Hematopoietic multipotent progenitor cell treated with erythropoietin and hydrocortisone succinate and interleukin-3 and kit ligand, for 6 days (in vitro differentiated cells): Measurements from ENCODE around the gene SLC17A5.
"Not testable (repeated sequence)": the region's sequence is repeated elsewhere in the genome, so short reads cannot be mapped to it uniquely, and the experiment has no call there.

Source experiments
- DNase-seq: peaks from one replicate; pipeline ENCODE4 v3.0.0-alpha.2; 2015

Gene SLC17A5

GRCh38 chr6:73613806-73614536 lies 39.8 kb downstream of the SLC17A5 start:
- no peak for DNase-seq

DNA sequence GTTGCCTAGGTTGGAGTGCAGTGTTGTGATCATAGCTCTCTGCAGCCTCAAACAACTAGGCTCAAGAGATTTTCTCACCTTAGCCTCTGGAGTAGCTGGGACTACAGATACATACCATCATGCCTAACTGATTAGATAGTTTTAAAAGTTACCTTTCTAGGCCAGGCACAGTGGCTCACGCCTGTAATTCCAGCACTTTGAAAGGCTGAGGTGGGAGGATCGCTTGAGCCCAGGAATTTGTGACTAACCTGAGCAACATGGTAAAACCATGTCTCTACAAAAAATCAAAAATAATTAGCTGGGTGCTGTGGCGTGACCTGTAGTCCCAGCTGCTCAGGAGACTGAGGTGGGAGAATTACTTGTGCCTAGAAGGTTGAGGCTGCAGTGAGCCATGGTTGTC lies 41.2 kb downstream of the SLC17A5 start:
- no peak for DNase-seq

DNA sequence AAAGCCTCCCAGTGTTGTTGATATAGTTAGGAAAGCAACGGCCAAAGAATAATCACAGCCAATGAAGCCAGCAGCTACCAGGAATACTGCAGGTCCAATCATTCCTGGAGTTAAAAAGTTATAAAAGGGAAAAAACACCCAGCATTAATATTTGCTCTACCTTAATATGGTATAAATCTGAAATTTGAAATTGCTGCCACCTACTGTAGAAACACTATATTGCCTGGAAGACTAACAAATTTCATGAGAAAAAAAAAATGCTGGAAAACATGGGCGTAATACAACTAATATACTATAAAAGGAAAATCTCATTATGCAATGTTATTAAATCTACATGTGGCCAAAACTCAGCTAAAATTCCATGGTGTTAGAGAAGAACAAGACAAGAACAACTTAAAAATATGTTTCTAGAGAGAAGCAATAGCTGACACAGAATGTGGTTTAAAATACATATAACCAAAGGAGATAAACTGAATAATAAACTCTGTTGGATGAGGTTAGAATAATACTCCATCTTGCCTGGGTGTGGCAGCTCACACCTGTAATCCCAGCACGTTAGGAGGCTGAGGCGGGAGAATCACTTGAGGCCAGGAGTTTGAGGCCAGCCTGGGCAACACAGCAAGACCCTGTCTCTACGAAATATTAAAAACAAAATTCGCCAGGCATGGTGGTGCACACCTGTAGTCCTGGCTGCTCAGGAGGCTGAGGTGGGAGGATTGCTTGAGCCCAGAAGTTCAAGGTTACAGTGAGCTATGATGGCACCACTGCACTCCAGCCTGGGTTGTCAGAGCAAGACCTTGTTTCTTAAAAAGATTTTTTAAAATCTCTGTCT lies 43.1 kb downstream of the SLC17A5 start:
- DNase-seq, result peak; percentile 80

DNA sequence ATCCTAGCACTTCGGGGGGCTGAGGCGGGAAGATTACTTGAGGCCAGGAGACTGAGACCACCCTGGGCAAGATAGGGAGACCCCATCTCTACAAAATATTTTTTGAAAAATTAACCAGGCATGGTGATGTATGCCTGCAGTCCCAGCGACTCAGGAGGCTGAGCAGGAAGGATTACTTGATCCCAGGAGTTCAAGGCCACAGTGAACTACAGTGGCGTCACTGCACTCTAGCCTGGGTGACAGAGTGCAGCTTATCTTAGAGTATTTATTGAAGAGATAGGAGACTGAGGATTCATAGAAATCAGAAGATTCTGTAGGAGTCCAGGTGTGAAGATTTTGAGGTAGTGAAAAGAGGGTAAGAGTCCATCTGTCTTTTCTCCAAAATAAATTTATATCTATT lies 45.0 kb downstream of the SLC17A5 start:
- no peak for DNase-seq

DNA sequence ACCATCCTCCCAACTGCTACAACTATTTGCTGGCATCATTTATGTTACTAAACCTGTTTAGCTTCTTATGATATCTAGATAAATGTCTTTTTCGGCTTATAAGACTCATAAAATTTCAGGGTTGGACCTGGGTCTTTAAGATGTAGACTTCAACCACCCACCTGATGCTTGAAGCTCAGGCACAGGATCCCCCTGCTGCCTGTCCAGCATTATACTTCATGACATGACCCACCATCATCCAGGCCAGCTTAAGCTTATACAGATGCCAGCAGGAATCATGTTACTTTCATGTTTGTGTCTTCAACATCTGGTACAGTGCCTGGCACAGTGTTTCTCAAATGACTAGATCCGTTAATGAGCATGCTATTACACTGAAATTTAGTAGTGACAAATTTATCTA lies 47.4 kb downstream of the SLC17A5 start:
- no peak for DNase-seq

DNA sequence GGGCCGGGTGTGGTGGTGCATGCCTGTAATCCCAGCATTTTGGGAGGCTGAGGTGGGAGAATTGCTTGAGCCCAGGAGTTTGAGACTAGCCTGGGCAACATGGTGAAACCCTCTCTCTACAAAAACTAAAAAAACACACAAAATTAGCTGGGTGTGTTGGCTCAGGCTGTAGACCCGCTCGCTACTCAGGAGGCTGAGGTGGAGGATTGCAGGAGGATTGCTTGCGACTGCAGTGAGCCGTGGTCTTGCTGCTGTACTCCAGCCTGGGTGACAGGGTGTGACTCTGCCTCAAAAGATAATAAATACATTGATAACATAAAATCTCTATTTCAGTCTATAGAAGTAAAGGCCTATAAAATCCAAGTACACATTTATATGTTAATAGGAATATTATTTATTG lies 49.3 kb downstream of the SLC17A5 start:
- DNase-seq, result no peak

- DNase-seq, result no peak
Measured at GRCh38 chr6:73604020-73604419, 49.8 kb downstream of the SLC17A5 start.

DNA sequence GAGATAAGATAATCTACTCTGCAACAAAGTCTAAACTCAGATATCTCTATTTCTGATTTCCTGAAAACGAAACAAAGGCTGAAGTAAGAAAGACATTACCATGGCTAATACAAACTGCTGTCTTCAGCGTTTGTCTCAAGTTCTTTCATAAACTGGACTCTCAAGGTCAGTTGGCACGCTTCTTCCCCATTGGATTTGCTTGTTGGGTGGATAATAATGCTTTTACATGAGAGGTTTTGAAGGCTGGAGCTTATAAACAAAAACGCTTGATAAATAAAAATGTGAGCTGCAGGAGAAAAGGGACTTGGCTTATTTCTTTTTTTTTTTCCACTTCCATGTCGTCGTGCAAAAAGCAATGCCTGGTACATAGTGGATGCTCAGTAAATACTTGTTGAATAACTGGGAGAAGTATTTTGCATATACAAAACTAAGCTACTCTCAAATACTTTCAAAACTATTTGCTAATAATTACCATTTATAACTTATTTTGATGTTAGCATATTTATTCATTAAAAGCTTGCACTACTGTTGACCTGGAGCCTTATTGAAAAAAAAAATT lies 67.3 kb downstream of the SLC17A5 start:
- peak; percentile 42 for DNase-seq

DNA sequence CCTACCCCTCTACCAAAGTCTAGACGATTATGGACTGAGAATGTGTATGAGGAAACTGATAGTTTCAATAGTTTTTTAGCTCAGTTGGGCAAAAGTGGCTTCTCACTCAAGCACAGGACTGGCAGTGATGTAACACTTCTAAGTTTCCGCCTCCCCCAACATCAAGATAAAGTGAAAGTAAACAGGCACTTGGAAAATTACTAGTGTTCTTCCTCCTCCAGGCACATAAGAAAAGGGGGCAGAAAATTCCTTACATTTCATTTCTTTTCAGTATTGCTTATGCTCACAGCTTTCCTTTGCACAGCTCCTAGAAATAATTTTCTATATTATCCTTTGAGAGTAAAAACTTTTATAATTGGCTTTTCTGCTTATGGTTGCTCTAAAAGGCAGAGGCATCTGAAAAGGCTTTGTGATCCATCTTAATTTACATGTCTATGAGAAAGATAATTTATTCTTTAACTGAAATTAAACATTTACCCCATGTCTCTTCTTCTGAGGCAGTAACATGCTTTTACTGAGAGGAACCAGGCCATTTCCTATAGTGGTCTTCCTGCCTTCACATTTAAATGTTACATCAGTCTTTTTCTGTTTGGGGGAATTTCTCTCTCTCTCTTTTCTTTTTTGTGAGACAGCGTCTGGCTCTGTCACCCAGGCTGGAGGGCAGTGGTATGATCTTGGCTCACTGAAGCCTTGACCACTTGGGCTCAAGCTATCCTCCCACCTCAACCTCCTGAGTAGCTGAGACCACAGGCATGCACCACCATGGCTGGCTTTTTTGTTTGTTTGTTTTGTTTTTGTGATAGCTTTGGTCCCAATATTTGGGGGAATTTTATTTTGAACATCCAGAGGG lies 68.0 kb downstream of the SLC17A5 start:
- DNase-seq, result peak; percentile 92

DNA sequence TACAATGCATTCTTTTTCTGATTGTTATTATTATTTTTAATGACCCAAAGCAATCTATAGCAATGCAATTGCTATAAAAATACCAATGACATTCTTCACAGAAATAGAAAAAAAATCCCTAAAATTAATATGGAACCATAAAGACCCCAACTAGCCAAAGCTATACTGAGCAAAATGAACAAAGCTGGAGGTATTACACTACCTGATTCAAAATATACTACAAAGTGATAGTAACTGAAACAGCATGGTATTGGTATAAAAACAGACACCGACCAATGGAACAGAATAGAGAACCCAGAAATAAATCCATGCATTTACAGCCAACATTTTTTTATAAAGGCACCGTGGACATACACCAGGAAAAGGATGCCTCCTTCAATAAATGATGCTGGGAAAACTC lies 72.5 kb downstream of the SLC17A5 start:
- no peak for DNase-seq

GRCh38 chr6:73580247-73581149 lies 73.3 kb downstream of the SLC17A5 start:
- DNase-seq, result peak; percentile 83

DNA sequence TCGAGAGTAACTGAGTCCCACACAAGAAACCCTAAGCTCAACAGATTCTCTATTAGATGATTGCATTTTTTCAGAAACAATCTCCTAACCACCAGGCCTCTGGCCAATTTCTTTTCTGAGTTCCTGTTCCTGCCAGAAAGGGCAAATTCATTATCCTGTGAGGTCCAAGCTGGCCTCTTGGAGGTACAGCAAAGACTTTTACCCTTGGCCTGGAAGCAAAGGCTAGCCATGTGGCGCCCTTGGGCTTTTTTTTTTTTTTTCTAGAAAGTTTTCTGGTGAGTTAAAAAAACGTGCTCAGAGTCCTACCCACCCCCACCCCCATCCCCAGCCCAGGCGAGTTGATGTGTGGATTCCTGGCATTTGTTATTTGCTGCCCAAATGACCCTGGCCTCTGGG lies 73.9 kb downstream of the SLC17A5 start:
- DNase-seq, result peak; percentile 63

DNA sequence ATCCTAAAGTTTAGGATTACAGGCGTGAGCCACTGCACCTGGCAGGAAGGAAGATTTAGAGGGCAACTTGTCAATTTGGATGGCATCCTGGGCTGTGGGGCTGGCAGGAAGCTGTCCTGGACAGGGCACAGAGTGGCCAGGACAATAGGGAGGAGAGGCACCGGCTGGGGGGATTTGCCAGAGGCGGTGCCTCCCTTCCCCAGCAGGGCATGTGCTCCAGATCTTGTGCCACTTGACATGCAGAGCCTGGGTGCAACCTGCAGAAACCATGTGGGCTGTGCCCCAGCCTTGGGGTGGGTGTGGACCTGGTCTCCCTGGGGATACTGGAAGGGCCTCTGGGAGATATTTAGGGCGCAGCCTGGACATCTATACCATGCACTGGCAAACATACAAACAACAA lies 74.4 kb downstream of the SLC17A5 start:
- peak; percentile 26 for DNase-seq

DNA sequence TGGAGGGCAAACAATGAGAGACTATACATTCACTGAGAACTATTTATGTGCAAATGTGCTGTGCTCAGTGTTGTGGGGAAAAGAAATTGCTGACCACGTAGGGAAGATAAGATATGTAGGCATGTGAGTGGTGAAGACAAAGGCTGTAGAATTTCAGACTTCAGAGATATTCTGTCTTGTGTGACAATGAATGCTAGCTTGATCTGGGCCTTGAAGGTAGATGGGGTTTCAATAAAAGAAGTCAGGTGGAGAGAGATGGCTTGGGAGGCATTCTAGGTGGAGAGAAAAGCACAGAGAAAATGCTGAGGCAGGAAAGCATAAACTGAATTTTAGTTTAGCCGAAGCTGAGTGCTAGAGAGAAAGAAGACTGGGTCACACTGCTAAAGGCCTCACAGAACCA lies 76.1 kb downstream of the SLC17A5 start:
- DNase-seq, result peak; percentile 42

DNA sequence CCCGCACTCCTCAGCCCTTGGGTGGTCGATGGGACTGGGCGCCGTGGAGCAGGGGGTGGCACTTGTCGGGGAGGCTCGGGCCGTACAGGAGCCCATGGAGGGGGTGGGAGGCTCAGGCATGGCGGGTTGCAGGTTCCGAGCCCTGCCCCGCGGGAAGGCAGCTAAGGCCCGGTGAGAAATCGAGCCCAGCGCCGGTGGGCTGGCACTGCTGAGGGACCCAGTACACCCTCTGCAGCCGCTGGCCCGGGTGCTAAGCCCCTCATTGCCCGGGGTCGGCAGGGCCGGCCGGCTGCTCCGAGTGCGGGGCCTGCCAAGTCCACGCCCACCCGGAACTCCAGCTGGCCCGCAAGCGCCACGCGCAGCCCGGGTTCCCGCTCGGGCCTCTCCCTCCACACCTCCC lies 81.3 kb downstream of the SLC17A5 start:
- not testable (repeated sequence) for DNase-seq

DNA sequence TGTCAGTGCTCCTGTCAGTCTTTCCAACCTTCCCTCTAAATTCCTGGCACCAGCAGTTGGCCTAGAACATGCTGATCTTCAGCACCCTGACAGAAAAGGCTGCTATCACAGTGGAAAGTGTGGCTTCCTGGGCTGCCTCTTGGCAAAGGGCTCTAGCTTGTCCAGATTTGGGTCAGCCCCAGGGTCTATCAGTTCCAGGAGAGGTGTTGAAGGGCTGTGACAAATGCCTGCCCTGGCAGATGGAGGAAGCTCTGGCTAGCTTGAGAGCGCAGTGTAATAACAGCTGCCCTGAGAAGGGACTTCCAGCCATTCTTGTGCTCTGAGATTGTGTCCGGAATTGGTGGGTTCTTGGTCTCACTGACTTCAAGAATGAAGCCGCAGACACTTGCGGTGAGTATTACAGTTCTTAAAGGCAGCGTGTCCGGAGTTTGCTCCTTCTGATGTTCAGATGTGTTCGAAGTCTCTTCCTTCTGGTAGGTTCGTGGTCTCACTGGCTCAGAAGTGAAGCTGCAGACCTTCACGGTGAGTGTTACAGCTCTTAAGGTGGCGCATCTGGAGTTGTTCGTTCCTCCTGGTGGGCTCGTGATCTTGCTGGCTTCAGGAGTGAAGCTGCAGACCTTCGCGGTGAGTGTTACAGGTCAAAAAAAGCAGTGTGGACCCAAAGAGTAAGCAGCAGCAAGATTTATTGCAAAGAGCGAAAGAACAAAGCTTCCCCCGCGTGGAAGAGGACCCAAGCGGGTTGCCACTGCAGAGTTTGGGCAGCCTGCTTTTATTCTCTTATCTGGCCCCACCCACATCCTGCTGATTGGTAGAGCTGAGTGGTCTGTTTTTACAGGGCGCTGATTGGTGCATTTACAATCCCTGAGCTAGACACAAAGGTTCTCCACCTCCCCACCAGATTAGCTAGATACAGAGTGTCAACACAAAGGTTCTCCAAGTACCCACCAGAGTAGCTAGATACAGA lies 82.3 kb downstream of the SLC17A5 start:
- not testable (repeated sequence) for DNase-seq

DNA sequence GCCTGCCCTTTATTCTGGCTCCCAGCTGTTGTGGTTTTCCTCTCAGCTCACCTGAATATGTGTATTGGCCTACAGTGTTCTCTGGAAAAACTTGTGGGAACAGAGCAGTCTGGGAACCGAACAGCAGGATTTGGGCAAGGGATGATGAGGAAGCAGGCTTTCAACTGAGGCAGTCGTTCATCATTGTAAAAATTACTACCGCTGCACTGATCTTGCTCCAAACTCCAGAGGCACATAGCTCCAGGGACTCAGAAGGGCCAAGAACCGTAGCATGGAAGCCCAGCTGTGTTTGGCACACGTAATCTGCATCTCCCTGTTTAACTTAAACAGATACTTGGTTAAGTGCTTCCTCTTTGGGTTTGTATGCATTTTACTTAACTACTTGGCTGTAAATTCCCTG lies 84.7 kb downstream of the SLC17A5 start:
- no peak for DNase-seq

DNA sequence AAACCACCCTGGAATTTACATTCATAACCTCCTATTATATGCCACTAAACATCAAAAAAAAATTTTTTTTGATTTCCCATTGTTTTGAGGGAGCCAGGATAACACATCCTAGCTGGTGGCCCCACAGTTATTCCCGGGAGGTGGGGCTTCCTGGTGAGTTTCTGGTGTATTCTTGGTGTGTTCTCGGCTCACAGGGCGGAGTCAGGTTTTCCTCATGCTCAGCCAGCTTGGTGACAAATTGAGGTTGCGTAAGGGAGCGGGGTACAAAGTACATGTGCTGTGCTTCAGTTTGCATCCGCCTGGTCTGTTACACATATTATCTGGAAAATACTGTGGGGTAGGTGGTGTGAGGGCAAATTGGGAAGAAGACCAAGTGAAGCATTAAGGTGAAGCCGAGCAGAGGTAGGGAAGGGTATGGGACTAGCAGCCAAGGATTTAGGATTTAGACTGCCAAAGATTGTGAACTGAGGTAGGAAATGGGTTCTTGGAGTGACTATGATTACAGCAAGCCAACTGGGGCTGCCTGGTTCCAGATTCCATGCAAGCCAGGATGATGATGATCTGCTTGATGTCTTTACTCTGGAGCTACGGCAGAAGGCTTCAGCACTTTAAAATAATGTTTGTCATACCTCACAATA lies 86.7 kb downstream of the SLC17A5 start:
- no peak for DNase-seq

GRCh38 chr6:73566486-73566871 lies 87.3 kb downstream of the SLC17A5 start:
- DNase-seq, result not testable (repeated sequence)
